ENCODE results near the gene KLHL29. TPM values are rescaled to one million over a fixed set of nuclear protein-coding genes. Genes with fewer than 3 reads are reported as not detected.

Gene KLHL29
- total RNA-seq, 1 experiment from 2014 or later, result 16.7 TPM

GRCh38 chr2:23482607-23483006, 97.6 kb downstream of the KLHL29 start:
- ChIA-PET POLR2A (no interaction called here), CTCF (no interaction called here), RAD21 (ENCODE audit: low non-redundant PET in 1 of 2, low total read pairs in 2 of 2, uncharacterized antibody in 2 of 2, unreplicated experiment in 2 of 2) (no interaction called here)
- no peak overlapping the region for H3K9ac ChIP-seq (ENCODE audit: low read length)
- DNase-seq (ENCODE audit: low read depth, low spot score) (no peak), ATAC-seq (no peak)
- H3K36me3 ChIP-seq (ENCODE audit: control insufficient read depth in 1 of 2, insufficient read depth in 2 of 2, low read length in 2 of 2), result no peaks in the 10 kb centered on the region
- H3K79me2 ChIP-seq (ENCODE audit: insufficient read depth, low read length), result no peaks in the 10 kb centered on the region
- H4K20me1 ChIP-seq (ENCODE audit: insufficient read depth), result no peaks in the 10 kb centered on the region; the same call in 1 of the 2 replicates
- no peak overlapping the region for H3K4me3 ChIP-seq (replicated peaks in 1 of 2; ENCODE audit: low read depth in 1 of 2, low read length in 2 of 2)
- H3K27ac ChIP-seq (ENCODE audit: low read depth, low read length), result no peak overlapping the region
- peaks cover 19 to 31% of the 10 kb centered on the region in 2 experiments for H3K4me1 ChIP-seq (ENCODE audit: control insufficient read depth in 1 of 2, insufficient read depth in 2 of 2, low read length in 2 of 2)
- H3K9me3 ChIP-seq (ENCODE audit: control insufficient read depth in 1 of 2, insufficient read depth in 1 of 2, low read depth in 1 of 2, low read length in 2 of 2), result no peaks in the 10 kb centered on the region
- intact Hi-C loops (cut with micrococcal nuclease), result no loop called here
- BruUV-seq (replicated peaks), result no TSS peak
- H2AFZ ChIP-seq (ENCODE audit: low read depth, low read length, poor library complexity, severe bottlenecking), result no peak overlapping the region
- TF ChIP-seq SP1 (IDR thresholded peaks at IDR 0.05; ENCODE audit: low read depth) (no peak), CBX3 (IDR thresholded peaks at IDR 0.05; ENCODE audit: low read depth) (no peak), POLR2A (IDR thresholded peaks at IDR 0.05; ENCODE audit: borderline replicate concordance, extremely low read depth, insufficient read depth, insufficient read length) (no peak), MAX (IDR thresholded peaks at IDR 0.05) (no peak), ELF1 (IDR thresholded peaks at IDR 0.05; ENCODE audit: borderline replicate concordance, low read depth) (no peak), EZH2 (IDR thresholded peaks at IDR 0.05) (no peak), FOSL1 (IDR thresholded peaks at IDR 0.05; ENCODE audit: low read depth) (no peak), EZH2phosphoT487 (IDR thresholded peaks at IDR 0.05; ENCODE audit: borderline replicate concordance) (no peak), YY1 (IDR thresholded peaks at IDR 0.05; ENCODE audit: extremely low read depth, insufficient replicate concordance, low read depth, low read length) (no peak), JUND (IDR thresholded peaks at IDR 0.05) (no peak), REST (IDR thresholded peaks at IDR 0.05; ENCODE audit: low read depth) (no peak), CTCF (IDR thresholded peaks at IDR 0.05 in 2 of 3, conservative IDR thresholded peaks at IDR 0.05 in 1 of 3; ENCODE audit: borderline replicate concordance in 1 of 3, insufficient read depth in 1 of 3, low read depth in 2 of 3, low read length in 2 of 3) (no peak), ZFX (IDR thresholded peaks at IDR 0.05) (no peak), SIN3A (IDR thresholded peaks at IDR 0.05; ENCODE audit: low read depth) (no peak), ZBTB33 (IDR thresholded peaks at IDR 0.05; ENCODE audit: extremely low read depth, insufficient replicate concordance, low read length) (no peak), CEBPB (IDR thresholded peaks at IDR 0.05; ENCODE audit: low read depth) (no peak), TCF7L2 (IDR thresholded peaks at IDR 0.05; ENCODE audit: borderline replicate concordance, extremely low read depth, insufficient read depth, insufficient read length) (no peak)
- no peaks in the 10 kb centered on the region for H3K9me2 ChIP-seq (ENCODE audit: insufficient read depth)
- no peak overlapping the region for H3K4me2 ChIP-seq (ENCODE audit: low read length)
- H3K27me3 ChIP-seq (ENCODE audit: insufficient read depth, low read length), result no peaks in the 10 kb centered on the region
